Tongue (tissue), 2 donors: ENCODE measurements around the gene CISD3. TPM values are rescaled to one million over a fixed set of nuclear protein-coding genes. Genes with fewer than 3 reads are reported as not detected.

ENCODE experiments used
- DNase-seq: peaks from one replicate; pipeline ENCODE4 v3.0.0-alpha.2; 2015
- total RNA-seq: library from RNA; depleted of rRNA; stranded (reverse); fragments of >200 nt; gene quantifications from one replicate; pipeline ENCODE4 v1.2.3, GENCODE V29; 2014

CISD3 gene, protein sequence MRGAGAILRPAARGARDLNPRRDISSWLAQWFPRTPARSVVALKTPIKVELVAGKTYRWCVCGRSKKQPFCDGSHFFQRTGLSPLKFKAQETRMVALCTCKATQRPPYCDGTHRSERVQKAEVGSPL
- total RNA-seq = 4.4 TPM

- DNase-seq = peak; percentile 92
Observed at GRCh38 chr17:38729886-38730525, at the start of gene CISD3. Gene CISD3, plus strand, starts transcription at chr17:38730341. Its CDS starts 18 bp downstream, at chr17:38730359.

- DNase-seq = no peak
Observed at GRCh38 chr17:38681096-38681495, 49.0 kb upstream of the CISD3 start.

GRCh38 chr17:38685491-38685890, 44.6 kb upstream of the CISD3 start:
- no peak for DNase-seq

DNA sequence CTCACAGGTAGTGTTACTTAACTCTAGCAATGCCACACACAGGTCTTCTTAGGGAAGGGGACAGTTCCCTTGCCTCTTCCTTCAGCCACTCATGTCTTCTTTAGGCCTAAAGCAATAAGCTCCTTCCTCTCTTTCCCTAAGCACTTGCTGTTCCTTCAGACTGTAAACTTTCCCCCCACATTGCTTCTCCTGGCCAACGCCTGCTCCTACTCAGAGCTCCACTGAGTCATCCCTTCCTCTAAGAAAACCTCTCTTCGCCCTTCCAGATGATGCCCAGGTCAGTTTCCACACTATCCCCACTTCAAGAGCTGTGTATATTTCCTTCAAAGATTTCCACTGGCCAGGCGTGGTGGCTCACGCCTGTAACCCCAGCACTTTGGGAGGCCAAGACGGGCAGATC, 42.9 kb upstream of the CISD3 start:
- DNase-seq = no peak

GRCh38 chr17:38690386-38690785, 39.8 kb upstream of the CISD3 start:
- DNase-seq = no peak

DNA sequence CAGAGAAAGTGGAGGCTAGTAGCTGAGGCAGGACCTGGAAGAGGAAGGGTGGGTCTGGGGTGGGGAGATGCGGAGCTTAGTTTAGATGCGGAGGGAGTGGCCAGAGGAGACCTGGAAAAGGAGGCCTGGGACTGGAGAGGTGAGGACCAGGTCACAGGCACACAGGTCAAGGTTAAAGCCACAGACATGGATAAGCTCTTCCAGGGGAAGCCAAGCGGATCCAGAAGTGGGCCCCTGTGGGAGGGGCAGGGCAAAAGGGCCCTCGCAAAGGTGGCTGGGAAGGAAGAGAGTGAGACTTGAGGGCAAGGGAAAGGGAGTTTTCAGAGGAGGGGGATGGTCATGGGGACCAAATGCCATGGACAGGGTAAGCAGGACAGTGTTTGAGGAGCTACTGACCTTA, 39.0 kb upstream of the CISD3 start:
- no peak for DNase-seq

DNA sequence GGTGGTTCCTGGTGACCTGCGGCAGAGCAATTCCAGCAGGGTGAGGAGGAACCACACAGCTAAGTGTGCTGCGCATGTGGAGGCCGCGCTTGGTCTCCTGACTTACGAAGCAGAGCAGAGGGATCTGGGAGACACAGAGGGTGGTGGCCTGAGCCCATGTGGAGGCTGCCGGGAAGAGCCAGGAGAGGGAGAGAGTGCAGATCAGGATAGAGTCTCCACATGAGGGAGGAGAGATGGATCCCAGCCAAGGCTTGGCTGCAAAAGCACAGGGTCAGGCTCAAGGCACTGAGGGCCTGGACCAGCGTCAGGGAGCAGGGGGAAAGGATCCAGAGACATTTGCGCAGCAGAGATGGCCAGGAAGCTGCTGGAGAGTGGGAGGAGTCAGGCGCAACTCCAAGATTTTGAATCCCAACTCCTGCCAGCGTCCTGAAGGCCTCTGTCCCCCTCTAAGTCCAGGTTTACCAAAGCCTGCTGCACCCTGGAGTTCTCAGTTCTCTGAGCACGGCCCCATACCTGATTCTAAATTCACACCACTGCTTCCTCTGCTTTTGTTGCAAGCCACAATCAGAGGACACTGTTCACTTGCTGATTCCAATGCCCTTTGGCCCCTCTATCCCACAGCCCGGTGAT, 36.3 kb upstream of the CISD3 start:
- peak; percentile 88 for DNase-seq

DNA sequence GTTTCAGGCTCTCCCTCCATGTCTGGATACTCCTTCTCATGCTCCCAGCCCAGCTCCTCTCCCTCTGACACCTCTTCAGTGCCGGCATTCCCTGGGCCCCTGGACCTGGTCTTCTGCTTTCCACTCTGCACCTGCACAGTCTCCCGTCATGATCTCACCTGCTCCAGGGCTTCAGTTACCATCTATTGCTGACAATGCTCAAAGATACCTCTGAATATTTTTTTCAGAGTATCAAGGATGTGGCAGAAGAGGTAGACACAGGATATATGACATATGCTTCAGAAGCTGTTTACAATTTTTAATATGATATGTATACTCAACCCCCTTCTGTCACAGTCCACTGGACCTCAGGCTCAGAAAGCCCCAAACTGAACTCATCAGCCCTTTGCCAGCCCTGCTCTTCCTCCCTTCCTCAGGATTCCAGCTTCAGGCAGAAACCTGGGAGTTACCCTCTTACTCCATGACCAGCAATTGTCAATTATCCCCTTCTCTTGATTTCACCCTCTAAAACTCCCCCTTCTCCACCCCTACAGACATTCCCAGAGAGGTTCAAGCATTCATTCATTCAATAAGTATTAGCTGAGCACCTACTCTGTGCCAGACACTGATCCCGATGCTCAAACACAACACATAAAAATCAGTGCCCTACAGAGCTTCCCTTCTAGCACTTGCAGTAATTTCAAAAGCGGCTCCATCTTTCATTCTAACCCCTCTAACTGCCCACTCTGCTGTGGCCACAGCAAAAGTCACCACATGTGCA, 32.9 kb upstream of the CISD3 start:
- DNase-seq = no peak

- DNase-seq = no peak
Observed at GRCh38 chr17:38698760-38699159, 31.4 kb upstream of the CISD3 start.

DNA sequence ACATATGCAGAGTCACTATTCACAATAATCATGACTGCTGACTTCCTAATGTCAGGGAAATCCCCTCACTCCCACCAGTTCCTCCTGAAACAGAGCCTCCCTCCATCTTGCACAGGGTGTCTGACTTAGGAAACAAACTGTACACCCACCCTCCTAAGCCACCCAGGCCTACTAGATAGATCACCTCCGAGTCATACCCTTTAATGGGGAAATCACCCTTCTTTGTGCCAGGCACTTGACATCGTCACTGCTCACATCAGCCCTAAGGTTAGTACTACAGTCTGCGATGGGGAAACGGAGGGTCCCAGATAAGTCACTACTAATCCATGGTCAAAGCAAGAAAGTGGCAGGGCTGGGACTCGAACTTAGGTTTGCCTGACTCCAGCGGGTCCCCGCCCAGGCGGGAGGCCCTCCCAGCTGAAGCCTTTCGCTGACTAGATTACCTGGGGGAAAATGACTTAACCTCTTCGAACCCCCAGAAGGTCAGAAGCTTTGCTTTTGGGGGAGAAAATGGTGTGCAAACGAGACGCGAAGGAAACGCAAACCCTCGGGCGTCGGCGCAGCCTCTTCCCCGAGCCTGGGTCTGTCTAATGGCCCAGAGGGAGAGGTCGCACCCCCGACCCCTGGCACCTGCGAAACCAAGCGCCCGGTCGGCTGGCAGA, 28.5 kb upstream of the CISD3 start:
- no peak for DNase-seq

DNA sequence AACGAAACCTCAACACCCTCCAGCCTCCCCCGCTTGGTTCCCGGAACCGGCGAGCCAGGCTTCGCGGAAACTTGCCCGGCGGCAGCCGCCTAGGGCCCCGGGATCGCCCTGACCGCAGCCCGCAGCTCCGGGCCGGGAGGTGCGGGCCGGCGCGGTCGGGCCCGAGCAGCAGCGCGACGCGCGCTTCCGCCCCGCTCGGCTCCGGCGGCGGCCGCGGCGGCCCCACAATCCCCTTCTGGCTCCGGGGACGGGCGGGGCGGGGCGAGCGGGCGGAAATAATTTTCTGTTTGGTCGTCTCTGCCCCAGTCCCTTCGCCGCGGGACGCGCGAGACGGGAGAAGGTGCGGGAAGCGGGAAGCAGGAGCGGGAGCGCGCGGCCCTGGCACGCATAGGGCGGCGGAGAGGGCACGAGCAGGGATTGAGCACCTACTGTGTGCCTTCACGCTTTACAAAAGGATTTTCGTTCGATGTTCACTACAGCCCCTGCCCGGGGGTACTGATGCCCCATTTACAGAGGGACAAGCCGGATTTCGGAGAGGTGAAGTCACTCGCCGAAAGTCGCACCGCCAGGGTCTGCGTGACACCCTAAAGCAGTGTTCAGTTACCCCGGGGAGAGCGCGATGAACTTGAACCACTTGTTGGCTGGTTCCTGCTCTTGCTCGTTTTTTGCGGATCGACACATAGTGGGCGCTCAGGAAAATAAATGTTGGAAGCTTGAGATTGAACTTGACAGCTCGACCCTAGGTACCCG, 27.8 kb upstream of the CISD3 start:
- peak; percentile 93 for DNase-seq

DNA sequence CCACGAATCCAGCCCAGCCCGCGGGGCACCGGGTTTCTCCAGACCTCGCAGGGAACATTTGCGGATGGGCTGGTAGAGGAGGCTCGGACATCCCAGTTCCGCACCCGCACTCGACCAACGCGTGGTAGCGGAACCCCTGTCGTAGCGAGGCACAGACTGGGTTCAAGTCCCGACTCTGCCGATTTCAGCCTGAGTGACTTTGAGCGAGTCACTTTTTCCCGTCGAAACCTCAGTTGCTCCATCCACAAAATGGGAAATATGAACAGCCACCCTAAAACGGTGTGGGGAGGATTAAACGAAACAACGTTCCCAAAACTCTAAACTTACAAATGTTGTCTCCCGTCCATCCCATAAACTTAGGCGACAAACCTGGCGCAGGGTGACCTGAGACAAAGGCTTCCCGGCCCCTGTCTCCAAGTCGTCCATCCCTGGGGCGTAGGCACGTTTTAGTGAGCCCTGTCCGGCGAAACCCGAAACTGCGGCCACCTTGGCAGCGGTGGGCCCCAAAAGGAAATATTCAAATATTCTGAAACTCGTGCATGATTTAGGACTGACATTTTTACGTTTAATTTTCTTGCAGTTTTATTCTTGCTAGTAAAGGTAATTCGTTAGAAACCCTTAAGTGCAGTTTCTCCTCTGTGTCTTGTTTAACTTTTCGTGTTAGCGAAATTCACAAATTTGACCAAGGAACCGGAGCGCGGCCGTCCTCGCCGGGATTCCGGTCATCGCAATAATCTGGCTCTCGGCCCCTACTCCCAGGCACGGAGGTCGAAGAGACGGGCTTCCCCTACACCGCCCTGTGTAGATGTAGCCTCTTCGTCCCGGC, 27.0 kb upstream of the CISD3 start:
- no peak for DNase-seq

- peak; percentile 85 for DNase-seq
Observed at GRCh38 chr17:38703742-38704605, 26.2 kb upstream of the CISD3 start.

- peak; percentile 92 for DNase-seq
Observed at GRCh38 chr17:38704606-38705522, 25.3 kb upstream of the CISD3 start, which contains the start of gene MLLT6. Gene MLLT6, plus strand, starts transcription at chr17:38705273. Its CDS starts 360 bp downstream, at chr17:38705633.

GRCh38 chr17:38705523-38705802, 24.7 kb upstream of the CISD3 start:
- no peak for DNase-seq

DNA sequence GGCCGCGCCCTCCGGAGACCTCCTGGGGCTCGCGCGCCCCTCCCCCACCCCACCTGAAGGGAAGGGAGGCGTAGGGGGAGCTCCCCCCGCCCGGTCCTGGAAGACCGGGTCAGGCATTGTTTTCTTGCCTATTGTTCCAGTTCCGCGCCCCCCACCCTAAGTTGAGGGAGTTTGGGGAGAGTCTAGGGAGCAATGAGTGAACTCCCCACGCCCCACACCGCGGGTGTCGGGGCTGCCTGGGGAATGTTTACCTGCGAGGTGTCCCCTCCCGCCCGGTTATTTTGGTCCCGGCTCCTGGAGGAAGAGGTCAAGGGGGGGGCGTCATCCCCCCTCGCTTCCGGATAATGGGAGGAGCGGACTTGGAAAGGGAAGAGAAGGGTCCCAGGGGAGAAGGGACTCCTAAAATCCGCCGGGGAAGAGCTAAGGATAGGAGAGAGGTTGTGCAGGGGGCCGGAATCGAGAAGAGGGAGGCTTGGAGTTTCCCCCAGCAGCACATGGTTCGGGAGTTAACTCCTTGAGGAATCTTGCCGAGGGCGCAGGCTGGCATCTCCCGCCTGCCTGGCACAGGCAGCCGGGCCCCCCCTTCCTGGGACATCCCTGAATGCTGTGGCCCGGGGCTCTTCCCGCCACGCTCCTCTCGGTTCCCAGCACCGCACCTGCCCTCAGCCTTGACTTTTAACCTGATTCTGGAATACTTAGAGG, 24.2 kb upstream of the CISD3 start:
- peak; percentile 69 for DNase-seq

GRCh38 chr17:38706505-38707216, 23.5 kb upstream of the CISD3 start:
- peak; percentile 47 for DNase-seq
